ENCODE measurements around the gene MMP26. TPM values are rescaled to one million over a fixed set of nuclear protein-coding genes. Genes with fewer than 3 reads are reported as not detected.
"Not testable (repeated sequence)": the region's sequence is repeated elsewhere in the genome, so short reads cannot be mapped to it uniquely, and the experiment has no call there.

MMP26 gene
- total RNA-seq, 1 experiment from 2014 or later, result not detected

- not testable (repeated sequence) for DNase-seq (ENCODE audit: low read depth)
Observed at GRCh38 chr11:4722616-4723534, 18.3 kb downstream of the MMP26 start.

GRCh38 chr11:4727171-4727570 is 22.6 kb downstream of the MMP26 start:
- DNase-seq (ENCODE audit: low read depth), result no peak

DNA sequence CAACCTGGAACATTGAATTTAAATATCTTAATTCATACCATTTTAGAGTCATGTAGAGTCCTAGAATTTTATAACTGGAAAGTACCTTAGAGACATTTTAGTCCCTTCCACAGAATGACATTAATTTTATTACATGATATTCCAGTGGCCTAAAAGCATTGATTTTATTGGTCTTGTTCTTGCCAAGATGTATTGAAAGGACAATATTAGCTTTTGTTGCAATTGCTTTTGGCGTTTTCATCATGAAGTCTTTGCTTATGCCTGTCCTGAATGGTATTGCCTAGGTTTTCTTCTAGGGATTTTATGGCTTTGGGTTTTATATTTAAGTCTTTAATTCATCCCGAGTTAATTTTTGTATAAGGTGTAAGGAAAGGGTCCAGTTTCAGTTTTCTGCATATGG is 36.2 kb downstream of the MMP26 start:
- no peak for DNase-seq (ENCODE audit: low read depth)

GRCh38 chr11:4748438-4748837 is 43.9 kb downstream of the MMP26 start:
- peak; percentile 13 for DNase-seq (ENCODE audit: low read depth)

GRCh38 chr11:4751201-4751600 is 46.6 kb downstream of the MMP26 start:
- no peak for DNase-seq (ENCODE audit: low read depth)

Other genes with a start within 250 kb of the MMP26 start
- not detected in 2 replicates for gene OR52K1, start 222.1 kb upstream of the MMP26 start, total RNA-seq (2014; rRNA removed; shearing (Covaris generic))
- gene OR52M1, start 159.6 kb upstream of the MMP26 start, total RNA-seq (2014; rRNA removed; shearing (Covaris generic)), result not detected in 2 replicates
- gene OR52I2, start 123.0 kb upstream of the MMP26 start, total RNA-seq (2014; rRNA removed; shearing (Covaris generic)), result not detected in 2 replicates
- not detected in 2 replicates for gene OR52I1, start 110.7 kb upstream of the MMP26 start, total RNA-seq (2014; rRNA removed; shearing (Covaris generic))
- gene TRIM68, start 96.6 kb upstream of the MMP26 start, total RNA-seq (2014; rRNA removed; shearing (Covaris generic)), result 7.7 and 8.3 TPM in 2 replicates
- not detected in 2 replicates for gene OR51D1, start 67.3 kb upstream of the MMP26 start, total RNA-seq (2014; rRNA removed; shearing (Covaris generic))
- gene OR51E1, start 60.8 kb upstream of the MMP26 start, total RNA-seq (2014; rRNA removed; shearing (Covaris generic)), result not detected in 2 replicates
- gene OR51E2, start 6.9 kb upstream of the MMP26 start, total RNA-seq (2014; rRNA removed; shearing (Covaris generic)), result not detected in 2 replicates
- not detected in 2 replicates for gene OR51F1, start 65.2 kb downstream of the MMP26 start, total RNA-seq (2014; rRNA removed; shearing (Covaris generic))
- gene OR52R1, start 99.6 kb downstream of the MMP26 start, total RNA-seq (2014; rRNA removed; shearing (Covaris generic)), result not detected in 2 replicates
- gene OR51F2, start 116.5 kb downstream of the MMP26 start, total RNA-seq (2014; rRNA removed; shearing (Covaris generic)), result not detected in 2 replicates
- not detected in 2 replicates for gene OR51S1, start 144.4 kb downstream of the MMP26 start, total RNA-seq (2014; rRNA removed; shearing (Covaris generic))
- gene OR51T1, start 177.1 kb downstream of the MMP26 start, total RNA-seq (2014; rRNA removed; shearing (Covaris generic)), result not detected in 2 replicates
- not detected in 2 replicates for gene OR51A7, start 199.0 kb downstream of the MMP26 start, total RNA-seq (2014; rRNA removed; shearing (Covaris generic))
- not detected in 2 replicates for gene OR51G2, start 214.6 kb downstream of the MMP26 start, total RNA-seq (2014; rRNA removed; shearing (Covaris generic))
- gene OR51G1, start 219.6 kb downstream of the MMP26 start, total RNA-seq (2014; rRNA removed; shearing (Covaris generic)), result not detected in 2 replicates
- not detected in 2 replicates for gene OR51A4, start 242.8 kb downstream of the MMP26 start, total RNA-seq (2014; rRNA removed; shearing (Covaris generic))